Adrenal gland (tissue), 5 donors: Measurements from ENCODE around the gene CCDC3.

Experiments used
- CTCF ChIP-seq, 6 experiments: fragments of 450-650 bp in 4 of 6; fragments of 200-600 bp in 2 of 6; sonication (generic) in 1 of 6; IDR thresholded peaks; 1 replicate in 5 of 6; 2 replicates in 1 of 6; pipeline versions ENCODE4 v1.5.1 to v1.8.0; 2016 to 2021; ENCODE audit warnings: antibody characterized with exemption in 6 of 6, mild to moderate bottlenecking in 2 of 6, moderate library complexity in 1 of 6
- POLR2A ChIP-seq, 2 donors: fragments of 450-650 bp; IDR thresholded peaks; one replicate each; pipeline ENCODE4 v1.6.1; 2017; ENCODE audit warnings: antibody characterized with exemption in 2 of 2, mild to moderate bottlenecking in 2 of 2, moderate library complexity in 1 of 2
- donor health status: DM: no; HTN: no; CAD: no.

GRCh38 chr10:12911795-12912194, 89.7 kb downstream of the CCDC3 start:
- no peak for TF ChIP-seq CTCF (IDR thresholded peaks at IDR 0.05)
- TF ChIP-seq POLR2A (IDR thresholded peaks at IDR 0.05): no peak
